GM19455 (cell line): ENCODE results near the gene TCL1A.
"Not testable (repeated sequence)": the region's sequence is repeated elsewhere in the genome, so short reads cannot be mapped to it uniquely, and the experiment has no call there.

Experiments used
- ATAC-seq: cut with Tn5 transposase; IDR thresholded peaks from one replicate; pipeline ENCODE4 v1.9.1; 2021; ENCODE audit not compliant: unreplicated experiment

The TCL1A gene, protein sequence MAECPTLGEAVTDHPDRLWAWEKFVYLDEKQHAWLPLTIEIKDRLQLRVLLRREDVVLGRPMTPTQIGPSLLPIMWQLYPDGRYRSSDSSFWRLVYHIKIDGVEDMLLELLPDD

DNA sequence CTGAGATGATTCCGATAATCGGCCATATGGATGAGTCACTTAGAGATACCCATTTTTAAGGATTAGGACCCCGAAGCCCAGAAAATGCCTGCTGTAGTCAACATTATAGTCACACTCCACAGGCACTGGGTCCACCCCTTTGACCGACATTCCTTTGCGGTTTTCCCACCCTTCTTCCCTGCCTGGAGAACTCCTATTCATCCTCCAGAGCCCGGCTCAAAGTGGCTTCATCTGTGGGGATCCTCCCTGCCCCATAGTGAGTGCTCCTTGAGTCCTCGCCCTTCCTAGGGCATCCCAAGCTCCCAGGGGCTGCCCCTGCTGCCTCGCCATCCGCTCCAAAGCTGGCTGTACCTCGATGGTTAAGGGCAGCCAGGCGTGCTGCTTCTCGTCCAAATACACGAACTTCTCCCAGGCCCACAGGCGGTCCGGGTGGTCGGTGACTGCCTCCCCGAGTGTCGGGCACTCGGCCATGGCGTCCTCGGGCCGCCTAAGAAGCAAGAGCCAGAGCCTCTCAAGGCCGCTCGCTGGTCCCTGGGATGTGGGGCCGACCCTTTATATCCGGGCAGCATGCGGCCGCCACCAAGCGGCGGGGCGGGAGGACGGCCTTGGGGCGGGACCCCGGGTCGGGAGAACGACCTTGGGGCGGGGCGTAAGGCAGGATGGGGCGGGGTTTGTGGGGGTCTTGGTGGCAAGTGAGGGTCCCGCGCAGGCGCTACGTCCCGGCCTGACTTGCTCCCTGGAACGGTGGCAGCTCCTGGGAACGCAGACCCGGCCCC is at the start of gene TCL1A:
TSS of gene TCL1A (minus strand) at position 530 of the 776 bp plus-strand sequence. CDS start at position 471, 59 bp downstream.
- peak; percentile 82 for ATAC-seq

DNA sequence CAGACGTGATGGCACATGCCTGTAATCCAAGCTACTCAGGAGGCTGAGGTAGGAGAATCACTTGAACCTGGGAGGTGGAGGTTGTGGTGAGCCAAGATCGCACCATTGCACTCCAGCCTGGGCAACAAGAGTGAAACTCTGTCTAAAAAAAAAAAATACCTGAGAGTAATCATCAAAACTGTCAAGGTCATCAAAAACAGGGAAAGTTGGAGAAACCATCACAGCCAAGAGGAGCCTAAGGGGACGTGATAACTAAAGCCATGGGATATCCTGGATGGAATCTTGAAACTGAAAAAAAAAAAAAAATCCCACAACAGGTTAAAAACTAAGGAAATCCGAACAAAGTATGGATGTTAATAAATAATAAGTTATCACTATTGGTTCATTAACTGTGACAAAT is 49.1 kb upstream of the TCL1A start:
- ATAC-seq, result not testable (repeated sequence)

DNA sequence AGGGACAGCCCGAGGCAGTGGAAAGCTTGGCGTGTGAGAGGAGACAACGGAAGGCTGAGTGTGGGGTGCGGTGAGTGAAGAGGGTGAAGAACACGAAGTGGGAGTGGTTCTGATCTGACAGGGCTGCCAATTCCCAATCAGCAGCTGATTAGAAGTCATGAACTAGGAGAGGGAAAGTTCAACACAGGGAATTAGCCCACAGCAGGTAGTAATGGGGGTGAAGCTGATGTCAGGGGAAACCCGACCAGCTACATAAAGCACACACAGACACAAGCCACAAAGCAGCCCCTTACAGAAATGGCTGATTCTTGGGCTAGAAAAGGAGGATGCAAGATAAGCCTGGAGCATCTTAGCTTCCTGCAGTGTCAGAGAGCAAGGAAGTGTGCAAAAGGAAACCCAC is 47.5 kb upstream of the TCL1A start:
- no peak for ATAC-seq

DNA sequence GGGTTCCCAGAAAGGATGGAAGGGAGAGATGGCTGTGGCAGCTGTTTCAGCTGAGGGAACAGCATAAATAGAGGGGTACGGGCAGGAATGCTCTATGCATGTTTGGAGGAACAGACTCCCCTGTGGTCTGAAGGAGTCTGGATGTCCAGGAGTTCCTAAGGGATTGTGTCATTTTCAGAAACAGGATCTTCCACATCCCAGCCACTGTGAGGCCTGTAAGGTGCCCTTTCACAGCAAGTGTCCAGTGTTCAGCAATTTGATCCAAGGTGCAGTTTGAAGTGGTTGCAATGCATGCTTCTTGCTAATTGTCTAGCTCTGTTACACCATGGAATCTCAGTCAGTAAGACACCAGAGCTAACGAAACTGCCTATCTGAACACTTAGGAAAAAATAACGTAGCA is 46.7 kb upstream of the TCL1A start:
- ATAC-seq, result no peak

DNA sequence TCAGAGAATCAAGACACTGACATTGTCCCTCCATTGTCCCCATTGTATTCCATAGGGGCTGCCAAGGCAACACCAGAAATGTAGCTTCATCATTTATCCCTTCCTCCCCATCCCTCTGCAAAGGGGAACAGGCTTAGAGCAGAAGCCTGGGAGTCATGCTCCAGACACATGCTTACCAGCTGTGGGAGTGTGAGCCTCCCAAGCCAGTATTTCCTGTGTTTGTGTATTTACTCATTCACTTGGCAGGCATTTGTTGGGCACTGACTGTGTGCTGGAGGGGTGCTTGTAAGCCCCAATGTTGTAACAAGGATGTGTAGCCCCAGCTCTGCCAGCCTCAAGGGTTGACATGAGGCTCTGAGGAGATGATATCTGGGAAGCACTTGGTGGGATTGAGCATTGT is 46.0 kb upstream of the TCL1A start:
- no peak for ATAC-seq

DNA sequence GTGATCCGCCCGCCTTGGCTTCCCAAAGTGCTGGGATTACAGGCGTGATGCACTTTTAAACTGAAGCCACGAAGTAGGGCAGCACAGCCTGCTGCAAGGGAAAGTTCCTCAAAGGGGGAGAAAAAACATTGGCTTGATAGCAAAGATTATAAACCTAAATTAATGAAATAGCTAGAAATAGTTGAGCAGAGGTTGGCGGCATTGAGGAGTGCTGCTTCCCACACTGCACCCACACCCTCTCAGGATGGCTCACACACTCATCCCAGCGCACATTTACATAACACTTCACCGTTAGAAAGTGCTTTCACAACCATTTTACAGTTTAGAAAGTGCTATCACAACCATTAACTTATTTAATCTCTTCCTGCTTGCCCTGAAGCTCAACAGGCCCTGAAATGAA is 44.4 kb upstream of the TCL1A start:
- no peak for ATAC-seq

DNA sequence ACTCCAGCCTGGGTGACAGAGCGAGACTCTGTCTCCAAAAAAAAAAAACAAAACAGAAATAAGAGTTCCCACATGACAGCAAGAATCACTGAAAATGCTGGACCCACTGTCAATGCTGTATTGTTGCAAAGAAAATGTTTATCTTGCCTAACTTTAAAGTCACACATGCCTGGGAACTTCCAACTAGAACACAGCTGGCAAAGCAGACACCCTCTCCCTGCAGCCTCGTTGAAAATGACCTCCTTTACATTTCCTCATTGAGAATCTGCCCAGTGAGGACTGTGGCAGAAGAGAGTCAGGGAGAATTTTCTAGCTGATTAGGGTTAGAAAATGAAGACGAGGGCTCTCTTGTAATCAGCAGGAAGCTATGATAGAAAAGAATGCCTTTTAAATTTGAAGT is 42.8 kb upstream of the TCL1A start:
- no peak for ATAC-seq

DNA sequence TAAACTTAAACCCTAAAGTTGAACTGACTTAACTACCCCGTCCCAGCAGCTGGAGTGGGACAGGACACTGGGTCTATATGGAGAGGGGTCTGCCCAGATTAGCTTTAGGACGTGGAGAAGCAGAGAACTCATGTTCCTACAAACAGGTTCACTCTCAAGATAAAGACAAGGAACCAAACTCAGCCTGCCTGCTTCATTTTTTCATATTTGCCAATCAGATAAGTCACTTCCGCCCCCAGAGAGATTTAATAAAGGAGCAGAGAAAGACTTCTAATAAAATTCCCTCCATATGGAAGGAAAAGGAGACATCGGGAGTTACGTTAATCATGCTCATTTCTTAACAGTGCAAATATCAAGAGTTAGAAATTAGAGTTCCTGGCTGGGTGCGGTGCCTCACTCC is 42.2 kb upstream of the TCL1A start:
- no peak for ATAC-seq

DNA sequence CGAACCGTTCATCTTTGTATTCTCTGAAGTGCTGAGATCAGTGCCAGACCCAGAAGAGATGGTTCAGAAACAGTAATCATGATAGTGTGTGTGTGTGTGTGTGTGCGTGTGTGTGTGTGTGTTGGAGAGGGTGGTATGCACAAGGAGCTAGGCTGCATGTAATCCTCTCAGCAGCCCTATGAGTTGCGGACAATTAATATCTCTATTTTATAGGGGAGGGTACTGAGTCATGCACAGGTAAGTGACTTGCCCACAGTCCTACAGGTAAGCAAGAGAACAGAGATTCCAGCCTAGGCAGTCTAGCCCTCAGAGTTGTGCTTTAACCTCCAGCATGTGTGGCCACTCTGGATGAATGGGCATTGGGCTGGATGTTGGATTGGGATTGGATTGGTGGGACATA is 27.9 kb upstream of the TCL1A start:
- no peak for ATAC-seq

DNA sequence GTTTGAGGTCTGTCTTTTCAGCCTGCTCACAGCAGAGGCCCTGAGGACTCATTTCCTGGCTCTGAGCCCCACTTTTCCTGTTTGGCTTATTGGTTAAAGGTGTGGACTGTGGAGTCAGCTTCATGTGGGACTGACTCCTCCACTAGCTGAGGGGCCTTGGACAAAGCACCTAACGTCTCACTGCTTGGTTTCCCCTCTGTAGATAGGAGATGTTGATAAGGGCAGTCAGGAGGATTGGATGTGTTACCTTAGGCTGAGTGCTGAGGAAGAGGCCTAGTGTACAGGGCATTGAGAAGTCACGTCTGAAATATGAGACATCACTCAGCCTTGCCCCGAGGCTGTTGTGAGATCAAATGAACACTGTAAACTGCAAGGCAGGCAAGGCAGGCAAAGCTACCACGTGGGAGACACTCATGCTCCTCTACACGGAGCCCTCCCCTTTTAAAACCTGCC is 27.1 kb upstream of the TCL1A start:
- ATAC-seq, result no peak

DNA sequence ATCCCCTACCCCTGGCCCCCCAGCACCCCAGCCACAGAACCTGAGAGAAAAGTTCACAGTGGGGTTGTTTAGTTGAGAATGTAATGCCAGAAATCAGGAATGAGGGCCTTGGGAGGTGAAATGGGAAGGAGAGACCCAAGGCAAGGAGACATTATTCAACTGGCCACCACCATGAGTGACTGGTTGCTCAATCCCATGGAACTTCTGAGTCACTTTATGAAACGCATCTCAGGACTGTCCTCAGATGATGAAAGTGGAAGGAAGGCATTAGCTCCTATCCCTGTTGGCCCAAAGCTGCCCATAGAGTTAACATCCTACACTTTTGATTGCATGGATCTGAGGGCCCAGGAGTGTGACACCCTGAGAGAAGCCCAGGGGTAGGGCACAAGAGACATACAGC is 25.4 kb upstream of the TCL1A start:
- ATAC-seq, result no peak

DNA sequence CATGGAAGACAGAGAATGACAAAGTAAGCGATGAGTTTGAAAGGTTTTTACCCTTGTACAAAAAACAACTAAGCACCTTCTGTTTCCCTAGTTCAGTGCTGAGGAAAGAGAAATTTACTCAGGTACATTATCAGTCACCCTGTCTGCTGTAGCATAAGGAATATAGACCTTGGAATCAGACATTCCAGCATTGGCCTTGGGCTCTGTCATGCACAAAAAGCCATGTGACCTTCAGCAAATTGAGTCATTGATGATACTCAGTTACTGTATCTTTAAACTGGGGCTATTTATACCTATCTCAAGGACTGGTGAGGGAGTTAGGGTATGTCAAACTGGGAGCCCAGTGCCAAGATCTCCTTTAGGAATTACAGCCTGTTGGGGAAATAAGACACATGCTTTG is 19.3 kb upstream of the TCL1A start:
- ATAC-seq, result no peak

DNA sequence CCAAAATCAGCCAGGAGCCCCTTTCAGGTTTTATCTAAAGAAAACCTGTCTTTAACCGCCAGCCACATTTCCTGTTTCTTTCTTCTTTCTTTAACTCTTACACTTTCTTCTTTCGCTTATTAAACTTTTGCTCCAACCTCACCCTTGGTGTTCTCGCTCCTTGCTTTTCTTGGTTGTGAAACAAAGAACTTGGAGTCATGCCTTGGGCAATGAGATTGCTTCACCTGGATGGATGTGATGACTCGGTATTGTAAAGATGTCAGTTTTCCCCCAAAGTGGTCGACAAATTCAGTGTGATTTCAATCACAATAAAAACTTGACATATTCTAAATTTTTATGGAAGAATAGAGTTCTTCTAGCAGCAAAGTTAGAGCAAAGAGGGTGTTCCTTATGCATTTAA is 16.2 kb upstream of the TCL1A start:
- no peak for ATAC-seq

DNA sequence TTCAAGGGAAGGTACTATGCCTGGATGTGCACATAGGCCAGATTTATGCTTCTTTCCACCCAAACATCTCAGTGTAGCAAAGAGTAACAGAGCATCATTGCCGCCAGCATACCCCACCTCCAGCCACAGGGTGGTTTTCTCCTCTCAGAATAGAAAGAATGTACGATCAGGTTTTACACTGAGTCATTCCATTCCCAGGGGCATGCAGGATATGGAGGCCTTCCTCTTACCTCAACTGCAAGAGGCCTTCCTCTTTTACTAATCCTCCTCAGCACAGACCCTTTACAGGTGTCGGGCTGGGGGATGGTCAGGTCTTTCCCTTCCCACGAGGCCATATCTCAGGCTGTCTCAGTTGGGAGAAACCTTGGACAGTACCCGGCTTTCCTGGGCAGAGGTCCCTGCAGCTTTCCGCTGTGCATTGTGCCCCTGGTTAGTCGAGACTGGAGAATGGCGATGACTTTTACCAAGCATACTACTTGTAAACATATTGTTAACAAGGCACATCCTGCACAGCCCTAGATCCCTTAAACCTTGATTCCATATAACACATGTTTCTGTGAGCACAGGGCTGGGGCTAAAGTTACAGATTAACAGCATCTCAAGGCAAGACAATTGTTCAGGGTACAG is 15.6 kb upstream of the TCL1A start:
- not testable (repeated sequence) for ATAC-seq

DNA sequence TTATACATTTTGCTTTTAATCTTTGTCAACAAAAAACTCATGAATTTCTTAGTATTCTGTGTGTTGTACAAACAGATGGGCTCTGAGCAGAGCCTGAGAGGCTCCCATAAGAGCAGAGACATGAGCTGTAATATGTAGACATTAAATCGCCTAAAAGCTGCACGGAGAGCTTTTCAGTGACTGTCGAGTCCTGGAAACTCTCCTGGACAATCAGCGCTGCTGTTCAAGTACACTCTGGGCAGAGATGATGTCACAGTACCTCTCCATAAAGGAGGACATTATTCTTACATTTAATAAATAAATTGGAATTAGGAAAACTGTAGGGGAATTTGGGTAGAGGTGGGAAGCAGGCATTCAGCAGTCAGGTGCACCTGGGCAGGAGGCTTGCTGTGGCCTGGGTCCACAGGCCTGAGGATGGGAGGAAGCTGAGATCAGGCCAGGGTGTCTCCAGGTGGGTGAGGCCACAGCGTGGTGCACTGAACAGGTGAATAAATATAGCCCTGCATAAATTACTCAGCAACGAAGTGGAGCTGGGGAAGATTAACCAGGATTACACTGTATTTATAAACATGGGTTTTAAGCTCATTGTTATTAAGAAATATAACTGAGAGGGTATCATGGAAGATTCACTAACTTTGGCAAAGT is 13.3 kb upstream of the TCL1A start:
- no peak for ATAC-seq

DNA sequence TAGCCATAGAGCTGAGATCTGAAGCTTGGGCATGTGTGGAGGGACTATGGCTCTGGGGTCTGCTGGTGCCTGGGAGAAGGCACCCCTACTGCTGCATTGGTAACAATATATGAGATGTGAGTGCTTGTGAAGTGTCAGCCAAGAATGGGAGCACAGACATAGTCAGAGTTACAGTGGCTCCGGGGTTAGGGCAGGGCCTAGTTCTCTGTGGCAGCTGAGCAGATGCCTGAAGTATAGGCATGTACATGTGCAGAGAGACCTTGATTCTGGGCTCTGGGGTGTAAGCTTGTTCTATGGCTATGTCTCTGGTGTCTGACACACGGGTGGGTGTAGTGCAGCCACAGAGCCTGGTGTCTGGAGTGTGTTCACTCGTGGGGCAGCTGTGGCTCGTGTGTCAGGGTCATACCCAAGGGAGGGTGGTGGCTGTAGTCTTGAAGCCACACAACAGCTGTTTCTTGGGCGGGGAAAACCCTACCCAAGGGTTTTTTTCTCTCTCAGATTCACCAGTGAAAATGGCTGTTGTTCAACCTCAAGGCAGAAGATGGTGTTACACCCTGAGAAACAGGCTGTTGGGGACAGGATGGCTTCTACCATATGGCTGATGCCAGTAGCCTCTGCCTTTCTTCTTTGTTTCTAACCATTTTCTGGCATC is 11.9 kb upstream of the TCL1A start:
- ATAC-seq, result peak; percentile 80

DNA sequence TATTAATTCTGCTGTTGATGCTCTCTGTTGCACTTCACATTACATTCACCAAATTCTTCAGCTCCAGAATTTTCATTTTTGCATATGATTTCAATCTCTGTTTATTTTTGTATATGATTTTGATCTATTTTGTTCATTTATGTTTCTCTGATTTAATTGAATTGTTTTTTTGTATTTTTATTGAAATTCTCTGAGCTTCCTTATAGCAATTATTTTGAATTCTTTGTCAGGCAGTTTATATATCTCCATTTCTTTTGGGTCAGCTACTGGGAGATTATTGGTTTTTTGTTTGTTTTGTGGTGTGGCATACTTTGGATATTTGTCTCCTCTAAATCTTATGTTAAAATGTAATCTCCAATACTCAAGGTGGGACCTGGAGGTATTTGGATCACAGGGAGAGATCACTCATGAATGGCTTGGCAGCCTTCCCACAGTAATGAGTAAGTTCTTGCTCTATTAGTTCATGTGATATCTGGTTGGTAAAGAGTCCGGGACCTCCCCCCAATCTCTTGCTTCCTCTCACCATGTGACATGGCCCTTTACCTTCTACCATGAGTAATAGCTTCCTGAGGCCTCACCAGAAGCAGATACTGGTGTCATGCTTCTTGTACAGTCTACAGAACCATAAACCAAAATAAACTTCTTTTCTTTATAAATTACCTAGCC is 8.7 kb upstream of the TCL1A start:
- ATAC-seq, result no peak

DNA sequence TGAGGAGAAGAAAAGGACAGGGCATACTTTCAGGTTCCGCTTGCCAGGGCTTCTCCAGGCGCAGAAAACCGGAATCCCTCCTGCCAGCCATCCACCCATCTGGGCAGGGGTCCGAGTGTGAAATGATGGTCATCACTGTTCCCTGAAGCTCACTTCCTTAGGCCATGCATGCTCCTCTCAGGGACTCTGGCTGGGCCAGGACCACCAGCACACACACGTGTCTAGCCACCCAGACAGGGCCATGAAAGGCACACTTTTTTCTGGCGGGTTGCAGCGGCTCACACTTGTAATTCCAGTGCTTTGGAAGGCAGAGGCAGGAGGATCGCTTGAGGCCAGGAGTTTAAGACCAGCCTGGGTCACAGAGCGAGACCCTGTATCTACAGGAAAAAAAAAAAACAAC is 1.5 kb downstream of the TCL1A start:
- no peak for ATAC-seq

DNA sequence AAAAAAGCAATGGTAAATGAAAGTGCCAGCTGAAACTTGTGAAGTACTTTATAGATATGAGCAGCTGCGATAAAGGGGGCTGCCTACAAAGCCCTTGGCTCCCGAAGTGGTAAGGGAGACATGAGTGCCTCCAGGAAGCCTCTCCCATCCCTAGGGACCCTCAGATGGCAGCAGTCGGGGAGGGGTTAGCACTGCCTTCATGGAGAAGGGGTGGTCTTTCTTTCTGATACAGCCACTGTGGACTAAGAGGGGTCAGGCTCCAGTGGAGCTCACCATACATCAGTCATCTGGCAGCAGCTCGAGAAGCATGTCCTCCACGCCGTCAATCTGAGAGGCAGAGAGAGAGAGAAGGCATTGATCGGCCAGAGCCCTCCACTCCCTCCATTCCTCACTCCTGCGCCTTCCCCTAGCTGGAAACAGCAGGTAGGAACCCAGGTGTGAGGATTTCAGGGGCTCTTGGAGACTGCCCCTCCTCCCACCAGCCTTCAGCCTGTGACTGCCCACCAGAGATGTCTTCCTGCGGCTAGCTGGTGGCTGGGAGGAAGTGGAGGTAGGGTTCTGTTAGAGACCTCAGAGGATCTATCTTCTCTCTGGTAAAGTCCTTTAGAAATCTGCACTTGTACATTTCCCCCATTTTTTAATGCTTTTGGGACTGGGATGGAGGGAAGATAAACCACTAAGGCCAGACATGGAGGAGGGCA is 2.3 kb downstream of the TCL1A start:
- no peak for ATAC-seq

DNA sequence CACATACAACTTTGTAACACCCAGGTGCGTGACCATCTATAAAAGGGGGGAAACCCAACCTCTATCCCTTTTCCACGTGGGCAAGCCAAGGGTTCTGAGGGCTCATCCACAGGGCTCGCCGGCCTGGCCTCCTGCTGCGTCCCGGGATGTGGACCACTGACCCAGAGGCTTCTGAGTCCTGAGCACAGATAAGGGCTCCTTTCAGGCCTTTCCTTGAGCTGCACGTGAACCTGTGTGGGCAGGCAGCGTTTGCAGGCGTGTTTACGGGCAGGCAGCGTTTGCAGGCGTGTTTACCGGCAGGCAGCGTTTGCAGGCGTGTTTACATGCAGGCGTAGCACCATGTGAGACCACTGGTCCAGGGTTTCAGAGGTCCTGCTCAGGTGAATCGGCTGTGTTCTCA is 3.8 kb downstream of the TCL1A start:
- no peak for ATAC-seq
